H1 (cell line): ENCODE results near the gene IP6K1. TPM values are rescaled to one million over a fixed set of nuclear protein-coding genes. Genes with fewer than 3 reads are reported as not detected.

Source experiments
- CTCF ChIA-PET: fragments of 300-600 bp; sonication (Branson Sonifier 250); formaldehyde crosslinking; loops from one replicate; lab custom pipeline; 2021; ENCODE audit not compliant: partially characterized antibody; lab: Charles Lee
- POLR2A ChIA-PET: fragments of 300-600 bp; sonication (Branson Sonifier 250); formaldehyde crosslinking; loops from one replicate; lab custom pipeline; 2021; ENCODE audit warnings: inconsistent platforms; ENCODE audit not compliant: partially characterized antibody; lab: Charles Lee
- DNase-seq, 2 experiments: peaks; one replicate each; pipeline versions ENCODE4 v3.0.0 to v3.0.0-alpha.2; 2010 to 2022; ENCODE audit warnings: low spot score in 2 of 2, low read depth in 1 of 2, mixed read lengths in 1 of 2
- FAIRE-seq: peaks from 2 replicates; lab custom pipeline; 2011; peaks lifted over from hg19 to GRCh38; lab: Jason Lieb, UNC
- H2AFZ ChIP-seq: 2 replicates; pipeline ENCODE4 v1.8.1; 2012; ENCODE audit warnings: low read length, inconsistent platforms
- H2AK5ac ChIP-seq: 2 replicates; pipeline ENCODE4 v1.6.1; 2013; ENCODE audit warnings: low read depth, low read length
- H2BK120ac ChIP-seq: replicated peaks from 2 replicates; pipeline ENCODE3; 2013; ENCODE audit warnings: low read depth, low read length, inconsistent platforms
- H2BK12ac ChIP-seq: 2 replicates; pipeline ENCODE4 v1.6.1; 2013; ENCODE audit warnings: low read depth, low read length
- H2BK15ac ChIP-seq: 2 replicates; pipeline ENCODE4 v1.6.1; 2013; ENCODE audit warnings: low read length
- H2BK20ac ChIP-seq: 2 replicates; pipeline ENCODE4 v1.6.1; 2013; ENCODE audit warnings: low read length
- H2BK5ac ChIP-seq: 2 replicates; pipeline ENCODE4 v1.6.1; 2013; ENCODE audit warnings: low read depth, low read length
- H3K14ac ChIP-seq: 2 replicates; pipeline ENCODE4 v1.6.1; 2013; ENCODE audit warnings: inconsistent platforms; ENCODE audit not compliant: insufficient read length
- H3K18ac ChIP-seq: 2 replicates; pipeline ENCODE4 v1.6.1; 2013; ENCODE audit warnings: low read length; ENCODE audit errors: extremely low read depth
- H3K23ac ChIP-seq: 2 replicates; pipeline ENCODE4 v1.6.1; 2013; ENCODE audit warnings: inconsistent platforms; ENCODE audit not compliant: insufficient read length
- H3K23me2 ChIP-seq: 2 replicates; pipeline ENCODE4 v1.6.1; 2013; ENCODE audit warnings: low read depth, low read length
- H3K27ac ChIP-seq: 2 replicates; pipeline ENCODE4 v1.6.1; 2011; ENCODE audit warnings: low read depth, low read length, inconsistent platforms
- H3K27me3 ChIP-seq, 4 experiments: replicated peaks in 1 of 4; 1 replicate in 1 of 4; 2 replicates in 3 of 4; pipeline versions ENCODE4 v1.6.1 to v1.8.1; 2011 to 2013; ENCODE audit warnings: low read length in 3 of 4, mild to moderate bottlenecking in 3 of 4, inconsistent platforms in 2 of 4, mixed read lengths in 2 of 4, moderate library complexity in 1 of 4; ENCODE audit not compliant: control insufficient read depth in 3 of 4, insufficient read depth in 3 of 4; ENCODE audit errors: extremely low read depth in 1 of 4
- H3K36me3 ChIP-seq, 4 experiments: 2 replicates each; pipeline versions ENCODE4 v1.6.1 to v1.8.1; 2011 to 2013; ENCODE audit warnings: mild to moderate bottlenecking in 4 of 4, low read length in 3 of 4, moderate library complexity in 2 of 4, control low read depth in 1 of 4, inconsistent platforms in 1 of 4; ENCODE audit not compliant: insufficient read depth in 4 of 4, control insufficient read depth in 2 of 4
- H3K4ac ChIP-seq: replicated peaks from 2 replicates; pipeline ENCODE3; 2013; ENCODE audit warnings: low read length, low read depth, mixed read lengths, inconsistent platforms; ENCODE audit not compliant: insufficient read length
- H3K4me1 ChIP-seq, 4 experiments: replicated peaks in 1 of 4; 1 replicate in 1 of 4; 2 replicates in 3 of 4; pipeline versions ENCODE4 v1.6.1 to v1.8.1; 2011 to 2013; ENCODE audit warnings: low read length in 3 of 4, inconsistent platforms in 2 of 4, mixed read lengths in 1 of 4; ENCODE audit not compliant: insufficient read depth in 4 of 4, control insufficient read depth in 3 of 4
- H3K4me2 ChIP-seq, 2 experiments: 2 replicates each; pipeline versions ENCODE4 v1.6.1 to v1.8.1; 2011 to 2013; ENCODE audit warnings: low read depth in 2 of 2, low read length in 2 of 2, control low read depth in 1 of 2, inconsistent platforms in 1 of 2, mild to moderate bottlenecking in 1 of 2; ENCODE audit not compliant: insufficient read depth in 1 of 2
- H3K4me3 ChIP-seq, 4 experiments: fragments of 200-600, 300-600 bp in 1 of 4; sonication (generic), shearing (Covaris generic), sonication (Bioruptor Twin) in 1 of 4; 2 replicates each; pipeline versions ENCODE4 v1.5.1 to v1.8.1; 2011 to 2016; ENCODE audit warnings: low read length in 4 of 4, low read depth in 3 of 4, control low read depth in 2 of 4, inconsistent platforms in 2 of 4, mild to moderate bottlenecking in 2 of 4, mixed read lengths in 1 of 4, moderate library complexity in 1 of 4; ENCODE audit not compliant: insufficient read depth in 2 of 4; ENCODE audit errors: extremely low read depth in 1 of 4
- H3K56ac ChIP-seq: replicated peaks from 2 replicates; pipeline ENCODE3; 2013; ENCODE audit warnings: low read depth, mild to moderate bottlenecking, mixed read lengths, low read length, inconsistent platforms; ENCODE audit not compliant: insufficient read length
- H3K79me1 ChIP-seq: 2 replicates; pipeline ENCODE4 v1.6.1; 2013; ENCODE audit warnings: low read depth, low read length, control low read depth
- H3K79me2 ChIP-seq, 2 experiments: 2 replicates each; pipeline versions ENCODE4 v1.6.1 to v1.8.1; 2012 to 2013; ENCODE audit warnings: low read length in 2 of 2, mild to moderate bottlenecking in 2 of 2, inconsistent platforms in 1 of 2; ENCODE audit not compliant: insufficient read depth in 2 of 2, control insufficient read depth in 1 of 2
- H3K9ac ChIP-seq, 4 experiments: replicated peaks in 1 of 4; 1 replicate in 1 of 4; 2 replicates in 3 of 4; pipeline versions ENCODE4 v1.6.1 to v1.8.1; 2011 to 2013; ENCODE audit warnings: low read depth in 3 of 4, low read length in 3 of 4, control low read depth in 2 of 4, mild to moderate bottlenecking in 2 of 4, moderate library complexity in 2 of 4, inconsistent platforms in 1 of 4; ENCODE audit errors: extremely low read depth in 1 of 4
- H3K9me3 ChIP-seq, 2 experiments: 2 replicates each; pipeline versions ENCODE4 v1.6.1 to v1.8.1; 2012 to 2013; ENCODE audit warnings: mild to moderate bottlenecking in 2 of 2, moderate library complexity in 2 of 2, control low read depth in 1 of 2, inconsistent platforms in 1 of 2, low read depth in 1 of 2, low read length in 1 of 2, mixed read lengths in 1 of 2; ENCODE audit not compliant: insufficient read depth in 2 of 2
- H4K20me1 ChIP-seq, 2 experiments: replicated peaks in 1 of 2; 2 replicates each; pipeline versions ENCODE3 to v1.8.1; 2011 to 2013; ENCODE audit warnings: inconsistent platforms in 2 of 2, low read length in 2 of 2, mild to moderate bottlenecking in 1 of 2; ENCODE audit not compliant: insufficient read depth in 2 of 2, control insufficient read depth in 1 of 2
- H4K5ac ChIP-seq: 2 replicates; pipeline ENCODE4 v1.6.1; 2013; ENCODE audit warnings: low read length, low read depth, mixed read lengths, inconsistent platforms; ENCODE audit not compliant: insufficient read length
- H4K8ac ChIP-seq: 2 replicates; pipeline ENCODE4 v1.8.0; 2013; ENCODE audit warnings: mild to moderate bottlenecking, moderate library complexity, low read length, inconsistent platforms; ENCODE audit not compliant: insufficient read depth; ENCODE audit errors: extremely low read depth
- H4K91ac ChIP-seq: replicated peaks from 2 replicates; pipeline ENCODE3; 2013; ENCODE audit warnings: low read length, mixed read lengths, inconsistent platforms; ENCODE audit not compliant: insufficient read length
- BRCA1 ChIP-seq: IDR thresholded peaks from 2 replicates; pipeline ENCODE4 v1.6.1; 2012; ENCODE audit warnings: low read depth, low read length, improper control_type of control experiment
- HDAC6 ChIP-seq: IDR thresholded peaks from one replicate; pipeline ENCODE4 v1.7.1; 2012; ENCODE audit warnings: low read depth, mild to moderate bottlenecking, inconsistent platforms, low read length, moderate library complexity
- KDM4A ChIP-seq: IDR thresholded peaks from one replicate; pipeline ENCODE4 v1.7.1; 2012; ENCODE audit warnings: low read depth, mild to moderate bottlenecking, moderate library complexity, low read length, inconsistent platforms; ENCODE audit not compliant: severe bottlenecking
- RAD21 ChIP-seq, 2 experiments: IDR thresholded peaks in 1 of 2; conservative IDR thresholded peaks in 1 of 2; 2 replicates each; pipeline ENCODE4 v1.6.1; 2011; ENCODE audit warnings: low read depth in 2 of 2, low read length in 2 of 2, improper control_type of control experiment in 1 of 2, inconsistent platforms in 1 of 2, mild to moderate bottlenecking in 1 of 2, moderate library complexity in 1 of 2
- RNF2 ChIP-seq: fragments of 200-900, 300-1000 bp; sonication (generic); IDR thresholded peaks from 2 replicates; pipeline ENCODE4 v1.7.1; 2016; ENCODE audit warnings: borderline replicate concordance, low read depth, mild to moderate bottlenecking, antibody characterized with exemption, low read length; ENCODE audit not compliant: poor library complexity, severe bottlenecking; ENCODE audit errors: missing control alignments
- SIN3A ChIP-seq, 2 experiments: IDR thresholded peaks in 1 of 2; conservative IDR thresholded peaks in 1 of 2; 2 replicates each; pipeline ENCODE4 v1.6.1; 2011 to 2012; ENCODE audit warnings: low read length in 2 of 2, improper control_type of control experiment in 1 of 2, low read depth in 1 of 2, mild to moderate bottlenecking in 1 of 2
- SP4 ChIP-seq: IDR thresholded peaks from 2 replicates; pipeline ENCODE4 v1.6.1; 2012; ENCODE audit warnings: low read length, inconsistent platforms
- SRF ChIP-seq: IDR thresholded peaks from 2 replicates; pipeline ENCODE4 v1.6.1; 2011; ENCODE audit warnings: mild to moderate bottlenecking, low read depth, low read length, moderate library complexity
- SUZ12 ChIP-seq: fragments of 200-600 bp; sonication (generic); IDR thresholded peaks from 2 replicates; pipeline ENCODE4 v1.6.1; 2012; ENCODE audit warnings: mild to moderate bottlenecking, inconsistent platforms, low read length, moderate library complexity, mixed read lengths
- YY1 ChIP-seq: IDR thresholded peaks from 2 replicates; pipeline ENCODE4 v1.6.1; 2011; ENCODE audit warnings: low read depth, mild to moderate bottlenecking, low read length
- ZNF274 ChIP-seq: IDR thresholded peaks from 2 replicates; pipeline ENCODE4 v1.7.0; 2012; ENCODE audit warnings: low read length, borderline replicate concordance; ENCODE audit errors: extremely low read depth
- WGBS, 2 experiments: shearing (Covaris generic) in 1 of 2; methylation state at CpG; one replicate each; pipeline versions ENCODE4 v1.1.6 to v1.1.7; 2013 to 2015; ENCODE audit warnings: low lambda C conversion rate in 2 of 2, mixed read lengths in 2 of 2, inconsistent platforms in 1 of 2, low coverage in 1 of 2, missing lambda C conversion rate in 1 of 2; ENCODE audit not compliant: insufficient replicate concordance in 2 of 2, insufficient coverage in 1 of 2, insufficient read length in 1 of 2; ENCODE audit errors: extremely low coverage in 1 of 2, missing lambda C conversion rate in 1 of 2; 5-methylcytosine and 5-hydroxymethylcytosine counted together
- polyA plus RNA-seq, 7 experiments: library from polyadenylated mRNA; depleted of rRNA in 3 of 7; stranded (reverse) in 5 of 7; unstranded in 2 of 7; fragments of >200 nt in 5 of 7; fragments of 200-250 nt in 2 of 7; gene quantifications; 1 replicate in 5 of 7; 2 replicates in 1 of 7; 4 replicates in 1 of 7; pipeline versions ENCODE4 v1.2.1 to v1.2.3, GENCODE V29; 2011 to 2013; ENCODE audit warnings: missing spikeins in 2 of 7, mixed read lengths in 2 of 7
- total RNA-seq: library from RNA; stranded (reverse); fragmentation: NEBNext Ultra II Directional; extraction: Animal tissue kit (Norgen Biotek cat#: 25700); gene quantifications from 2 replicates; pipeline ENCODE4 v1.2.1, GENCODE V29; 2021

IP6K1 gene
- total and polyA plus RNA-seq, 2 of the 8 experiments (the other 6 are each of a cell fraction or from before 2014, with no cell fraction given), result 31.5 to 35.2 TPM

GRCh38 chr3:49775538-49775937 is 10.8 kb downstream of the IP6K1 start:
- no peak for FAIRE-seq
- H3K9ac ChIP-seq, result no peak overlapping the region
- no peaks in the 10 kb centered on the region for H3K27me3 ChIP-seq
- H3K56ac ChIP-seq, result no peak overlapping the region
- H4K8ac ChIP-seq, result no peak overlapping the region
- no peak overlapping the region for H3K4me3 ChIP-seq
- no peak overlapping the region for H4K91ac ChIP-seq
- H3K79me1 ChIP-seq, result peaks cover 15% of the 10 kb centered on the region
- H3K4ac ChIP-seq, result no peak overlapping the region
- no peak overlapping the region for H2BK120ac ChIP-seq
- H3K18ac ChIP-seq, result no peak overlapping the region
- no peak overlapping the region for H2BK20ac ChIP-seq
- no peak overlapping the region for H3K4me2 ChIP-seq
- 93% methylated on average over 3 of the region's 3 CpGs; no CpG with 5 or more reads in 1 of the 2 experiments for WGBS, 2 experiments
- no peaks in the 10 kb centered on the region for H3K9me3 ChIP-seq
- H3K14ac ChIP-seq, result no peak overlapping the region
- no peaks in the 10 kb centered on the region for H3K4me1 ChIP-seq
- TF ChIP-seq SRF, result no peak
- no peak for TF ChIP-seq RNF2
- TF ChIP-seq SP4, result no peak
- TF ChIP-seq YY1, result no peak
- TF ChIP-seq HDAC6, result no peak
- no peak for TF ChIP-seq ZNF274
- no peak for TF ChIP-seq SUZ12
- TF ChIP-seq RAD21 (IDR thresholded peaks at IDR 0.05 in 1 of 2, conservative IDR thresholded peaks at IDR 0.05 in 1 of 2; ENCODE audit: low read depth in 2 of 2, low read length in 2 of 2), result no peak
- TF ChIP-seq BRCA1, result no peak
- no peak for TF ChIP-seq SIN3A (conservative IDR thresholded peaks at IDR 0.05 in 1 of 2, IDR thresholded peaks at IDR 0.05 in 1 of 2; ENCODE audit: low read depth in 1 of 2, low read length in 2 of 2)
- no peak for TF ChIP-seq KDM4A
- TF ChIP-seq, all 59 proteins: peak for 0
- ChIA-PET CTCF (interaction anchor here (1.1 to 1.7 kb wide), 2 partner anchors 31 to 74 kb away, joined by 3 to 4 read pairs; no protein-coding TSS in a partner anchor), POLR2A (interaction anchor here (1.0 kb wide), 1 partner anchor 56 kb away, joined by 3 read pairs; the partner anchor contains the start of gene AMIGO3)
- Histone ChIP-seq H3K36me3 (peaks cover 0 to 4% (median 0%) of the 10 kb centered on the region in 4 experiments; a peak in 3 of 8 replicates), H3K23ac (no peak overlapping the region), H2AK5ac (no peak overlapping the region), H2AFZ (no peak overlapping the region), H3K23me2 (no peaks in the 10 kb centered on the region; the same call in 1 of the 2 replicates), H2BK5ac (no peak overlapping the region), H4K5ac (no peak overlapping the region), H2BK15ac (no peak overlapping the region), H3K79me2 (peaks cover 5 to 81% of the 10 kb centered on the region in 2 experiments; a peak in 3 of 4 replicates), H3K27ac (no peak overlapping the region), H4K20me1 (peaks cover under 1 to 6% of the 10 kb centered on the region in 2 experiments), H2BK12ac (no peak overlapping the region)
- DNase-seq, result no peak
